Bronchial epithelial cell (primary cell): ENCODE data around the gene PKN1. TPM values are rescaled to one million over a fixed set of nuclear protein-coding genes. Genes with fewer than 3 reads are reported as not detected.
"Not testable (repeated sequence)": the region's sequence is repeated elsewhere in the genome, so short reads cannot be mapped to it uniquely, and the experiment has no call there.

Experiments used
- DNase-seq: peaks from one replicate; pipeline ENCODE4 v3.0.0-alpha.2; 2010; ENCODE audit warnings: low read depth
- FAIRE-seq: peaks from 2 replicates; lab custom pipeline; 2011; peaks lifted over from hg19 to GRCh38; lab: Jason Lieb, UNC
- H3K27me3 ChIP-seq: 2 replicates; pipeline ENCODE4 v1.5.1; 2011; ENCODE audit warnings: low read length; ENCODE audit not compliant: control insufficient read depth, insufficient read depth
- H3K36me3 ChIP-seq: 2 replicates; pipeline ENCODE4 v1.5.1; 2011; ENCODE audit warnings: low read length; ENCODE audit not compliant: control insufficient read depth, insufficient read depth
- H3K4me3 ChIP-seq: 2 replicates; pipeline ENCODE4 v1.5.1; 2011; ENCODE audit warnings: mild to moderate bottlenecking, low read depth, low read length, control low read depth
- total RNA-seq: library from RNA; depleted of rRNA; stranded (reverse); fragments of >200 nt; gene quantifications from 2 replicates; pipeline ENCODE4 v1.2.1, GENCODE V29; 2014
- TF ChIP-seq, protein P1 (sequence below): IDR thresholded peaks from 2 replicates; pipeline ENCODE4 v1.5.1; 2011; ENCODE audit warnings: mild to moderate bottlenecking, moderate library complexity, low read length, control low read depth, inconsistent platforms; ENCODE audit not compliant: insufficient read depth, severe bottlenecking

The PKN1 gene
- total RNA-seq, 1 donor from 2014 or later = 32.9 TPM

DNA sequence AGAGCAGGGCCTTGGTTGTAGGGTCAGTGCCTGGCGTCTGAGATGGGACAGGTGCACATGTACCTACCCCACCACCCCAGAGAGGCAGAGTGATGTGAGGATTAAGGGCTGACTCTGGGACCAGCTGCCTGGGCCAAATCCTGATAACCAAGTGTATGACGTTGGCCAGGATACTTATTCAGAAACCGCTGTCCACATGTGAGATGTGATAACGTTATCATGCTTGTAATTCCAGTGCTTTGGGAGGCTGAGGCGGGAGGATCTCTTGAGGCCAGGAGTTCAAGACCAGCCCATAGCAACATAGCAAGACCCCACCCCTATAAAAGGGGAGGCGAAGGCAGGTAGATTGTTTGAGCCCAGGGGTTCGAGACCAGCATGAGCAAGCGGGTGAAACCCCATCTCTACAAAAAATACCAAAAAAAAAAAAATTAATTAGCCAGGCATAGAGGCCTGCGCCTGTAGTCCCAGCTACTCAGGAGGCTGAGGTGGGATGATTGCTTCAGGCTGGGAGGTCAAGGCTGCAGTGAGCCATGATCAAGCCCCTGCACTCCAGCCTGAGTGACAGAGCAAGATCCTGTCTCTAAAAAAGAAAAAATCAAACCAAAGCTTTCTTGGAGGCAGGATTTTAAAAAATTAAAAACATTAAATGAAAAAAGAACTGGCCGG, 41.8 kb upstream of the PKN1 start:
- DNase-seq (no peak), FAIRE-seq (no peak)
- H3K27me3 ChIP-seq = no peaks in the 10 kb centered on the region
- TF ChIP-seq, protein P1, sequence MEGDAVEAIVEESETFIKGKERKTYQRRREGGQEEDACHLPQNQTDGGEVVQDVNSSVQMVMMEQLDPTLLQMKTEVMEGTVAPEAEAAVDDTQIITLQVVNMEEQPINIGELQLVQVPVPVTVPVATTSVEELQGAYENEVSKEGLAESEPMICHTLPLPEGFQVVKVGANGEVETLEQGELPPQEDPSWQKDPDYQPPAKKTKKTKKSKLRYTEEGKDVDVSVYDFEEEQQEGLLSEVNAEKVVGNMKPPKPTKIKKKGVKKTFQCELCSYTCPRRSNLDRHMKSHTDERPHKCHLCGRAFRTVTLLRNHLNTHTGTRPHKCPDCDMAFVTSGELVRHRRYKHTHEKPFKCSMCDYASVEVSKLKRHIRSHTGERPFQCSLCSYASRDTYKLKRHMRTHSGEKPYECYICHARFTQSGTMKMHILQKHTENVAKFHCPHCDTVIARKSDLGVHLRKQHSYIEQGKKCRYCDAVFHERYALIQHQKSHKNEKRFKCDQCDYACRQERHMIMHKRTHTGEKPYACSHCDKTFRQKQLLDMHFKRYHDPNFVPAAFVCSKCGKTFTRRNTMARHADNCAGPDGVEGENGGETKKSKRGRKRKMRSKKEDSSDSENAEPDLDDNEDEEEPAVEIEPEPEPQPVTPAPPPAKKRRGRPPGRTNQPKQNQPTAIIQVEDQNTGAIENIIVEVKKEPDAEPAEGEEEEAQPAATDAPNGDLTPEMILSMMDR = no peak
- no peak overlapping the region for H3K4me3 ChIP-seq
- H3K36me3 ChIP-seq = no peaks in the 10 kb centered on the region

DNA sequence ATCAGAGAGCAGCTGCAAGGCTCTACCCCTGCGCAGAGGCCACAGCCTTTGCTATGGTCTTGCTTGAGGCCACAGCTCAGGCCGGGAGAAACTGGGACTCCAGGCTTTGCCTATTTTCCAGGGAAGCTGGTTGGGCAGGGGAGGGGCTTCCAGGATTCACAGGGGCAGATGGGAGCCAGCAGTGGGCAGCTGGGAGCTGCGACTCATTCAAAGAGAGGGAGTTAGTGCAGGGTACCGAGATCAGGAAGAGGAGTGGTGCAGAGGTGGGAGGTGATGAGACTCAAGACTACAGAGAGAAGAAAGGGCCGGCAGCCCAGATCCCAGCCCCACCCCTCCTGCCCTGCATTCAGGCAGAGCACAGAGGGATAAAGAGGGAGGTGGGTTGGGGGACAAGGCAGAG, 39.8 kb upstream of the PKN1 start:
- FAIRE-seq (no peak), DNase-seq (no peak)
- Histone ChIP-seq H3K36me3 (no peaks in the 10 kb centered on the region), H3K4me3 (no peak overlapping the region), H3K27me3 (no peaks in the 10 kb centered on the region)
- TF ChIP-seq, protein P1 = no peak

DNA sequence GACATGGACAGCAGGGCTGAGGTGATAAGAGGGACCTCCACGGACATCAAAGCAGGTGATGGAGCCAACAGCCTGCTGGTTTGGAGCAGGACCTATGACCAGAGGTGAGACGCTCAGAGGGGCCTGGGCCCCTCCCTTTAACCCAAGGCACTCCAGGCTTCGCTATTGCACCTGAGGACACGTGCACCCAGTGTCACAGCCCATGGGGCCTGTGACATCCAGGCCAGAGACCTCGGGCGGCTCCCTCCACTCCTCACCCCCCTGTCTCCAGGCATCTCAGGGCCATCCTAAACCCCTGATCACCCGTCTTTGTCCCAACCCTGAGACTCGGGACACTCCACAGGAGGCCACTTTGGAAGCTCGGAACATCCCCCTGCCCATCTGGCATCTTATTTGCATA, 38.9 kb upstream of the PKN1 start:
- H3K36me3 ChIP-seq = no peaks in the 10 kb centered on the region
- no peak for FAIRE-seq

DNA sequence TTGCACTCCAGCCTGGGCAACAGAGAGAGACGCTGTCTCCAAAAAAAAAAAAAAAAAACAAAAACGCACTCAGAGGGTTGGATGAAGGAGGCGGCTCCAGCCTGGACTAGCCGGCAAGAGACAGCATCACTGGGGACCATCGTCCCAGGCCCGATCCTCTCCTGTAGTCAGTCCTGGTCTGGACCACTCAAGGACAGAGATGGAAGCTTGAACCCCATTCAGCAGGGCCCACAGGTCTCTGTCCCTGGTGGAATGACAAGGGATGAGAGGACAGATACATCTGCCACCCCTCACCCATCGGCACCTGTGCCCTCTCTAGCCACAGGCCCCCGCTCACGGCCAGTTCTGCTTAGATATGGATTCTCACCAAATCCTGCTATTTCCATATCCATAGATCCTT, 37.8 kb upstream of the PKN1 start:
- no peak for FAIRE-seq
- Histone ChIP-seq H3K4me3 (no peak overlapping the region), H3K27me3 (no peaks in the 10 kb centered on the region), H3K36me3 (no peaks in the 10 kb centered on the region)
- TF ChIP-seq, protein P1 = no peak
- no peak for DNase-seq

More for the DNA sequence above, 38.9 kb upstream of the PKN1 start:
- TF ChIP-seq, protein P1 = no peak
- no peaks in the 10 kb centered on the region for H3K27me3 ChIP-seq
- no peak for DNase-seq
- no peak overlapping the region for H3K4me3 ChIP-seq

DNA sequence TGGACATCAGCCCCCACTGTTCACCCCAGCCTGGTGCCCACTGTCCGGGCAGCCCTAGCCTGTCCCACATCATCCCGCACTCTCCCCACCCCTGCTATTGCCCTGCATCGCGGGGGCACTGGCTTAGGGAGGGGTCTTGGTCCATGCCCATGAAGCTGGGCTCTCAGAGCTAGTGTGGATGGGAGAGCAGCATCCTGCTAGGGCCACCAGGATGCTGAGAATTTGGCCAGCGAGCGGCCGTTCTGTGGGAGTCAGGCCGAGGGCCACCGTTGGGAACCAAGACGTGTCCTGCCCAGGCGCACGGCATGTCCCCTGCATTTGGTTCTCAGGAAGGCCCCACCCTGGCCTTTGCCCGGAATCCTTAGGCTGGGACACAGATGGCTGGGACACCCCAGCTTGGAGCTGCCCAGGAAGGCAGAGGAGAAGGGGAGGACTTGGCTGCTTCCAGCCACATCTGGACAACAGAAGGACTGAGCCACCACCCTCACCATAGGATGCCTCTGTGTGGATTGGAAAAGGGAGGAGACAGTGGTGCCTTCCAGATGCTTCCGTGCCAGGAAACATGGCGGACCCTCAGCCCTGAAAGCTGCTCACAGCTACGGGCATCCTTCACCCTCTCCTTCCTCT, 37.3 kb upstream of the PKN1 start:
- TF ChIP-seq, protein P1 = no peak
- H3K4me3 ChIP-seq = no peak overlapping the region
- H3K27me3 ChIP-seq = no peaks in the 10 kb centered on the region
- DNase-seq (no peak), FAIRE-seq (peak; percentile 43)
- no peaks in the 10 kb centered on the region for H3K36me3 ChIP-seq

DNA sequence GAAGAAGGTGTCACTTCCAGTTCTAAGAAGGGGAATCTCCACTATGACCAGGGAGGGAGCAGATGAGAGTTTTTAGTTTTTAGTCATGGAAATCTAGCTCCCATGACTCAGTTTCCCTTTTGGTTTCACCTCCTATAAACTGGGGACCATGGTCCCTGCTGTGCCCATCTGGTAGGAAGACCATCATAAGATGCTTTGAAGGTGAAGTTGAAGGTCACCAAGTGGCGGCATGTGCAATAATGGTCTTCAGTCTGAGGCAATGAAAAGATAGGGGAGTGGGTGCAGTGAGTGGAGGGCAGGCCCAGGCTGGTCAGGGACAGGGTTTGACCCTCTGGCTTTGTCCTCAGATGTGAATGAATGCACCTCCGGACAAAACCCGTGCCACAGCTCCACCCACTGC, 36.4 kb upstream of the PKN1 start:
- not testable (repeated sequence) for H3K4me3 ChIP-seq, H3K36me3 ChIP-seq, H3K27me3 ChIP-seq, DNase-seq
- peak; percentile 86 for FAIRE-seq

DNA sequence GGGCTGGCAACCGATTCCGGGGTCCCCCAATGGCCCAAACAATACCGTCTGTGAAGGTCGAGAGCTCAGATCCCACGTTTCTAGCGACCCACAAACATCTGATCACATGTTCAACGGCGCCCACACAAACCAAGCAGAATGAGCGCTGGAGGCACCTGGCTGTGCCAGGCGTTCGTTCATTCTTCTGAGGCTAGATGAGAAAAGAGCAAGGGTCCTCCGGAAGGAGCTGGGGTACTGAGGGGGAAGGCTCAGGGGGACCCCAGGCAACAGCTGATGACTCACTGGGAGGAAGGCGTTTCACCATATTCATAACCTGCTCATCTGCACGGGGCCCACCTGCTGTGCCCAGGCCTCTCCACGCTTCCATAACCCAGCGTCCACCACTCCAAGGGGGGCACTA, 35.9 kb upstream of the PKN1 start:
- DNase-seq, H3K36me3 ChIP-seq, H3K27me3 ChIP-seq, FAIRE-seq, H3K4me3 ChIP-seq: not testable (repeated sequence)
